ES-I3 (cell line): ENCODE results near the gene INPPL1.

Experiments
- H3K36me3 ChIP-seq: 2 replicates; pipeline ENCODE4 v1.6.1; 2013; ENCODE audit warnings: mild to moderate bottlenecking, low read length, control low read depth, moderate library complexity; ENCODE audit not compliant: insufficient read depth
- H3K4me1 ChIP-seq: 2 replicates; pipeline ENCODE4 v1.6.1; 2013; ENCODE audit warnings: mild to moderate bottlenecking, control low read depth, low read length; ENCODE audit not compliant: insufficient read depth
- H3K9ac ChIP-seq: 2 replicates; pipeline ENCODE4 v1.6.1; 2013; ENCODE audit warnings: low read depth, mild to moderate bottlenecking, low read length, moderate library complexity
- H3K9me3 ChIP-seq: 2 replicates; pipeline ENCODE4 v1.6.1; 2013; ENCODE audit warnings: mild to moderate bottlenecking, low read length, moderate library complexity; ENCODE audit not compliant: control insufficient read depth, insufficient read depth

Gene INPPL1

DNA sequence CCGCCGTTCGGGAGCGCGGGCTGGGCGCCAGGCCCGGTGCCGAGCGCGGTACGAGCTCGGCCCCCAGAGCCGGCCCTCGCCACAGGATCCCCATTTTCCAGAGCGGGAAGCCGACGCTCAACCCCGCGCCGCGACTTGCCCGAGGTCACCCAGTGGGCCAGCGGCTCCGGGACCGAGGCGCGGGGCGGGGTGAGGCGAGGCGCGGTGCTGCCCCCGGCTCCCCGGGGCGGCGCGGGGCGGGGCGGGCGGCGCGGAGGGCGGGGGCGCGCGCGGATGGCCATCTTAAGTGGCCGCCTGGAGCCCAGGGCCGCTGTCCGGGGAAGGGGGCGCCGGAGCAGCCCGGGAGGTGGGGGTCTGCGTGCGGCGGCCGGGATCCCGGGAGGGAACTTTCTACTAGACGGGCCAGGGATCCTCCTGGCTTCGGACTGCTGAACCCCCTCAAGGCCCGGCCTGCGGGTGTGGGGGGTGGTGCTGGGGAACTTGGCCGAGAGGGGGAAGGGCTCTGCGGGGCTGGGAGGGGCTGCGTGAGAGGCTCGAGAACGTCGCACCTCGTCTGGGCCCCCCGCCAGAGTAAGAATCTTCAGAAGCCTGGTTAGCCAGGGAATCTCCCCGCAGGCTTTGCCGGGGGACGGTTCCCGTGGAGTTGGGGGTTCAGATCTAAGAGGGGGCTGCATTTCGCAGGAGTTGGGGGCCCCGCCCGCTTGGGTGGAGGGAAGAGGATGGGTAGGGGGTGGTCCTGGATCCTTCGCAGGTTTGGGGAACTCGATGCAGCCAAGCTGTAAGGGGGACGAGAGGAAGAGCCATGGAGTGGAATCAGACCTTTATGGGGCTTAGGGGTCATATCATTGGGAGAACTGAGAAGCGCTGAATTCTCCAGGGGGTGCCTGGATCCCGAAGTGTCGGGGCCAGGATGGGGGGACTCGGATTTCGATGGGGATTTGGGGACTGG lies 678 bp upstream of the INPPL1 start:
- peak overlapping the region; percentile 93 for H3K9ac ChIP-seq
- peaks cover 13% of the 10 kb centered on the region for H3K4me1 ChIP-seq
- H3K36me3 ChIP-seq: 0 out of 2 replicates have a peak, but pooled peaks cover 2% of the 10 kb centered on the region
- H3K9me3 ChIP-seq: no peaks in the 10 kb centered on the region

DNA sequence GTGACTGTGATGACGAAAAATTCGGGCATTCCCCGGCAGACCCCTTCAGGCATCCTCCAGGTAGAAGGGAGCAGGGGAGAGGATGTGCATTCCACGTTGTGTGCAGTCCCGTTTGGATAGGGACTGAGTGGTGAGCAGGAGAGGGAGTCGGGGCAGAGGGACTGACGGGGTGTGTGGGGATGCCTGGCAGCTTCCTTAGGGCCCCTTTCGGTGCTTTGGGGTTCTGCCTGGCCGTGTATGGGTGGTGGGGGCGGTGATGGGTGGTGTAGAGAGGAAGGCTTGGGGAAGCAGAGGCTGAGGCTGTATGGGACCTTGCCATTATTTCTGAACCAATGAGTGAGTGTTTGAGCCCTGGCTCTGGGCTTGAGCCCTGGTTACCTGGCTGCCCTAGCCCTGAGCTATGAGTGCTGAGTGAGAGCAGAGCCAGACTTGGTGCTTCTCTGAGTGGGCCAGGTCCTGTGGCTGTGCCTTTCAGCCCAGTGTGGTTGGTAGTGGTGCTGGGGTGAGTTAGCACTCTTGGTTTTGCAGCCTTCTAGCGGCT lies 914 bp downstream of the INPPL1 start:
- Histone ChIP-seq H3K4me1 (peaks cover 13% of the 10 kb centered on the region), H3K36me3 (peaks cover 6% of the 10 kb centered on the region), H3K9ac (peak overlapping the region; percentile 93)

DNA sequence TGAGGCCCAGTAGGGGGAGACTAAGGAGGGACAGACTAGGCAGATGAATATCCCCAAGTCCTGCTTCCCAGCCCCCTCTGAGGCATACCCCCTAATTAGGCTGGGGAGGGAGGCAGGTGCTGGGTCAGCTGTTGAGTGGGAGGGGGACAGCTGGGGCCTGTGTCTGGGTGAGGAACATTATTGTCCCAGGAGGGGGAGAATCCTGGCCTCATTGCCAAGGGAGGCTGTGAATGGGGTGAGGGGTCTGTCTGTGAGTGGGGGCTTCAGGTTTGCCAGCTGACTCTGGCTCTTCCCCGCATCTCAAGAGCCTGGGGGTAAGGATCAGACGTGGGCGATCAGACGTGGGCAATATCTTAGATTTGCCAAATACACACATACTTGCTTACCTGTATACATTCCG lies 2.1 kb downstream of the INPPL1 start:
- Histone ChIP-seq H3K4me1 (peaks cover 11% of the 10 kb centered on the region), H3K36me3 (peaks cover 11% of the 10 kb centered on the region), H3K9ac (no peak overlapping the region), H3K9me3 (no peaks in the 10 kb centered on the region)

More for the DNA sequence above, 914 bp downstream of the INPPL1 start:
- H3K9me3 ChIP-seq: no peaks in the 10 kb centered on the region

DNA sequence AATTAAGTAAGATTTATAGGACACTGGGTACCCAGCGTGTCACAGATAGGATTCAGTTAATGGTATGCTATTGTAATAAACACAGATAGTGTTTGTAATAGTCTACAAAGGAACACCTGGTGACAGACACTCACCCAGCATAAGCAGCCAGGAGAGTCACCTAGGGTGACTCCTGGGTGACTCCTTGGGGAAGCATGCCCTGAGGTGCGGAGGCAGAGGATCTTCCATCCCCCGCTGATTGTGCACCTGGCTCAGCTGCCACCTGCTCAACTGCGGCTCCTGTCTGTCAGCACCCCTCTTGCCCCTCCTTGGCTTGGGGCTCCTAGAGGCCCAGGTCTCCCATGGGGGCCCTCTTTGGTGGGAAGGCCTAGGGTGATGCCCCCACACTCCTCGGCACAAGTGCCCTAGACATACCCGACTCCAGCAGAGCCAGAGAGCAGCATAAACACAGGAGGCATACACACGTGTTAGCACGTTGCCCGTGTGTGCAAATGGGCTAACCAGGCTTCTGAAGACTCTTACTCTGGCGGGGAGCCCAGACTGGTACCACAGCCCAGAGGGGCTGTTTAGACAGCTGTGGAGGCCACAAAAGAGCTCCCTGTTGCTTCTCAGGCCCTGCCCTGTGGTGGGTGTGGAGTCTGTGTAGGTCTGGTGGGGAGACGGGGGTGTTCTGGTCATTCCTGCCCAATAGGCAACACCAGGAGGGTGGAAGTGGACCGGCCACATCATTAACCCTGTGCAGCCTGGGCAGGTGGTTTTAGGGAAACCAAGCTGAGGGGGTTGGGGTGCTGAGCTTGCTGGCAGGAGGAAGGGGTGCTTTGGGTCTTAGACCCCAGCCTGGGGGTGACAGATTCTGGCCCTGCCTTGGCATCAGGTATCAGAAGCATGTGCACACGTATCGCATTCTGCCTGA lies 3.0 kb downstream of the INPPL1 start:
- Histone ChIP-seq H3K9ac (no peak overlapping the region), H3K4me1 (peaks cover 2% of the 10 kb centered on the region), H3K9me3 (no peaks in the 10 kb centered on the region), H3K36me3 (peaks cover 12% of the 10 kb centered on the region)

DNA sequence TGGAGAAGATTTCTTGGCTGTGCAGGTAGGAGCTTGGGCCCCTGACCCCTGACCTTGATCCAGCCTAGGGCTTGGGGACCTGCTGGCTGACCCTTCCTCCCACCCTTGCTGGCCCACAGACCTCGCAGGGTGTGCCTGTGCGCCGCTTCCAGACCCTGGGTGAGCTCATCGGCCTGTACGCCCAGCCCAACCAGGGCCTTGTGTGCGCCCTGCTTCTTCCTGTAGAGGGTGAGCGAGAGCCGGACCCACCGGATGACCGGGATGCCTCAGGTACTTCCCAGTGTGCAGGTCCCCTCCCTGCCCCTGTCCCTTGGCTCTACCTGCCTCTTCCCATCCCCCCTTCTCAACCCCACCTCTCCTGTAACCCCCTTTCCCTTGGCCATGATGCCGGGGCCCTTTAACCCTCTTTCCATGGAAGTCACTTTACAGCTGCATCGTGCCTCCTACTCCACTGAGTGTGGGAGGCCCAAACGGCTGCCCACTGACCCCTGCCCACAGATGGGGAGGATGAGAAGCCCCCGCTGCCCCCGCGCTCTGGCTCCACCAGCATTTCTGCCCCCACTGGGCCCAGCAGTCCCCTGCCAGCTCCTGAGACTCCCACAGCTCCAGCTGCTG lies 3.8 kb downstream of the INPPL1 start:
- H3K9me3 ChIP-seq: no peaks in the 10 kb centered on the region
- H3K36me3 ChIP-seq: peaks cover 16% of the 10 kb centered on the region
- H3K4me1 ChIP-seq: no peaks in the 10 kb centered on the region; the same call in 1 of the 2 replicates
- H3K9ac ChIP-seq: no peak overlapping the region

DNA sequence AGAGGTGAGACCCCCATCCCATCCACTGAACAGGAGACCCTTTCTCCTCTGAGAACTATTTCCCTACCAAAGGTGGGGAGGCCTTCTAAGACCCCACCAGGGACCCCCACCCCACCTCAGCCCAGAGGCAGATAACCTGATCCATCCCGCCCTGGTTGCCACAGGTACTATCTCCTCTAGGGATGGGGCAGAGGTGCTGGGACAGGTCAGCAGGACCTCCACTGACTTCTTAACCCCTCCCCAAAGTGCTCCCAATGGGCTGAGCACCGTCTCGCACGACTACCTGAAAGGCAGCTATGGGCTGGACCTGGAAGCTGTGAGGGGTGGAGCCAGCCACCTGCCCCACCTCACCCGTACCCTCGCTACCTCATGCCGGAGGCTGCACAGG lies 4.3 kb downstream of the INPPL1 start:
- Histone ChIP-seq H3K36me3 (peaks cover 16% of the 10 kb centered on the region), H3K9me3 (no peaks in the 10 kb centered on the region), H3K4me1 (no peaks in the 10 kb centered on the region; the same call in 1 of the 2 replicates), H3K9ac (no peak overlapping the region)

DNA sequence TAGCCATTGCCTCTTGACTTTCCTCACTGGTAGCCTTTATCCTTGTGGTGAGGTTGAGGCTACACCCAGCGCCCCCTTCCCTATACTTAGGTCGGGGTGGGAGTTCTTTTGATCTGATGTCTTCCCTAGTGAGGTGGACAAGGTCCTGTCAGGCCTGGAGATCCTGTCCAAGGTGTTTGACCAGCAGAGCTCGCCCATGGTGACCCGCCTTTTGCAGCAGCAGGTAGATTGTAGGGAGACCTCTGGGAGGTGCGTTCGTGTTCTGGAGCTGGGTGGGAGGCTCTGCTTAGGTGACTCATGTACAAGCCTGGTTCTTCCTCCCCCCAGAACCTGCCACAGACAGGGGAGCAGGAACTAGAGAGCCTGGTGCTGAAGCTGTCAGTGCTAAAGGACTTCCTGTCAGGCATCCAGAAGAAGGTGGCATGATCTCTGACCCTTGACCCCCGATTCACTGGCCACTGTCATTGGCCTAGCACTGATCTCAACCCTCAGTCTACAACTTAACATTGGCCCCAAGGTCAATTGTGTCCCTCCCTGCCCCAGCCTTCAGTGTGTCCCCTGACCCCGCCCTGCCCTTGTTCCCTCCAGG lies 4.9 kb downstream of the INPPL1 start:
- no peaks in the 10 kb centered on the region; the same call in 1 of the 2 replicates for H3K4me1 ChIP-seq
- peaks cover 16% of the 10 kb centered on the region for H3K36me3 ChIP-seq

DNA sequence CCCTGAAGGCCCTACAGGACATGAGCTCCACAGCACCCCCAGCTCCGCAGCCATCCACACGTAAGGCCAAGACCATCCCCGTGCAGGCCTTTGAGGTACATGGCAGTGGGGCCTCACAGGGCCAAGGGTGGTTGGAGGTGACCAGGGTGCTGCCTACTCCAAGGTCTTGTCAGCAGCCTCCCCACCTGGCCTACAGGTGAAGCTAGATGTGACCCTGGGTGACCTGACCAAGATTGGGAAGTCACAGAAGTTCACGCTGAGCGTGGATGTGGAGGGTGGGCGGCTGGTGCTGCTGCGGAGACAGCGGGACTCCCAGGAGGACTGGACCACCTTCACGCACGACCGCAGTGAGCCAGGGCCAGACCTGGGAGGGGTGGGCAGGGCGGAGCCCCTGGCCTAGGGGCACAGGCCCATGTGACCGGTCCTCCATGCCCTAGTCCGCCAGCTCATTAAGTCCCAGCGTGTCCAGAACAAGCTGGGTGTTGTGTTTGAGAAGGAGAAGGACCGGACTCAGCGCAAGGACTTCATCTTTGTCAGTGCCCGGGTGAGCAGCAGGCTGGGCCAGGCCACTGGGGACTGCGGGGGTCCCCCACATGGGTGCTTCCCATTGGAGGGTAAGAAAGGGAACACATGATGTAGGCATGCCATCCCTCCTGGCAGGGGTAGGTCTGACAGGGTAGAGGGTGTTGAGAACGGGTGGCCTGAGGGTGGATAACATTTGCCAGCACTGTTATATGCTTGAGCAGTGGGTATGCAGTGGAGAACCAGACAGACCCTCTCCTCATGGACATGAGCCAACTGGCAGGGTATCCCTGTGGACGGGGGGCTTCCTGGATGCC lies 5.6 kb downstream of the INPPL1 start:
- no peak overlapping the region for H3K9ac ChIP-seq
- H3K36me3 ChIP-seq: peaks cover 16% of the 10 kb centered on the region
- H3K4me1 ChIP-seq: no peaks in the 10 kb centered on the region; the same call in 1 of the 2 replicates
- no peaks in the 10 kb centered on the region for H3K9me3 ChIP-seq

More for the DNA sequence above, 4.9 kb downstream of the INPPL1 start:
- Histone ChIP-seq H3K9me3 (no peaks in the 10 kb centered on the region), H3K9ac (no peak overlapping the region)

DNA sequence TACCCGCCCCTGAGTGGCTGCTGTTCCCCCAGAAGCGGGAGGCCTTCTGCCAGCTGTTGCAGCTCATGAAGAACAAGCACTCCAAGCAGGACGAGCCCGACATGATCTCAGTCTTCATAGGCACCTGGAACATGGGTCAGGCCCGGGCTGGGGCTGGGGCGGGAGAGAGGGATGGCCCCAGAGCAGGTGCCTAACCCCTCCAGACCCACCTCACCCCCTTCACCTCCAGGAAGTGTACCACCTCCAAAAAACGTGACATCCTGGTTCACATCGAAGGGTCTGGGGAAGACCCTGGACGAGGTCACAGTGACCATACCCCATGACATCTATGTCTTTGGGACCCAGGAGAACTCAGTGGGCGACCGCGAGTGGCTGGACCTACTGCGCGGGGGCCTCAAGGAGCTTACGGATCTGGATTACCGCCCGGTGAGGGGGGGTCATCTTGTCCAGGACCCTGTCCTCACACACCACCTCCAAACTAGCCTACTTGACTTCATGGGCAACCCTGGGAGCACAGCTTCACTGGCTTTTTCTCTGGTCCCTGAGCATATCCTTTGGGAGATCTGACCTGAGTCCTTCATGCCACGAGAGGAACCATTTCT lies 6.3 kb downstream of the INPPL1 start:
- H3K36me3 ChIP-seq: peaks cover 16% of the 10 kb centered on the region
- no peak overlapping the region for H3K9ac ChIP-seq
- no peaks in the 10 kb centered on the region; the same call in 1 of the 2 replicates for H3K4me1 ChIP-seq
- no peaks in the 10 kb centered on the region for H3K9me3 ChIP-seq

DNA sequence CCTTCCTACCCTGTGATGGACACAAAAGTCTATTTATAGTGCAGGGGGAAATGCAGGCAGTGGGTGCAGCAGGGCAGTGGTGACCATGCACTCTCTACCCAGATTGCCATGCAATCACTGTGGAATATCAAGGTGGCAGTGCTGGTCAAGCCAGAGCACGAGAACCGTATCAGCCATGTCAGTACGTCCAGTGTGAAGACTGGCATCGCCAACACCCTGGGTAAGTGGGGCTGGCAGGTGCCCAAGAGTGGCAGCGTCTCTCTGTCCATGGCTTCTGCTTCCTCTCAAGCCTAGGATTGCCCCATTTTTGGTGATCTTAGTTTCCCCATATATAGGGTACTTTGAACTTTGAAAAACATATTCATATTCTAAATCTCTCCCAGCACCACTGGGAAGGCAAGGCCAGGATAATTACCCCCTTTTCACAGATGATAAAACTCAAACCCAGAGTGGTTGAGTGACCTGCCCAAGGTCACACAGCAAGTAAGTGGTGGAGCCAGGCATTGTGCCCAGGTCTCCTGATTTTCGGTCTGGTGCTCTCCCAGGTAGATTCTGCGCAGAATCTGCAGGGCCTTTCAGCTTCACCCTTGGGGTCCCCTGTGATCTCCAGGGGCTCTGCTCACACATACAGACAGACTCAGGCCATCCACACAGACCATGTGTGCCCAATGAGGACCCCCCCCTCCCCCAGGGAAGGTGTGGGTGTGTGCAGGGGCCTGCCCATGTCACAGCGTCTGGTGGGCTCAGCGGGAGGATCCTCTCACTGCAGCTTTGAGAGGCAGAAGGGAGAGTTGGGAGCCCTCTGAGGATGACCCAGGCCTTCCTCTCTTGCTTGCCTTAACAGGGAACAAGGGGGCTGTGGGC lies 7.1 kb downstream of the INPPL1 start:
- Histone ChIP-seq H3K4me1 (no peaks in the 10 kb centered on the region), H3K9ac (no peak overlapping the region), H3K9me3 (no peaks in the 10 kb centered on the region), H3K36me3 (peaks cover 16% of the 10 kb centered on the region)

DNA sequence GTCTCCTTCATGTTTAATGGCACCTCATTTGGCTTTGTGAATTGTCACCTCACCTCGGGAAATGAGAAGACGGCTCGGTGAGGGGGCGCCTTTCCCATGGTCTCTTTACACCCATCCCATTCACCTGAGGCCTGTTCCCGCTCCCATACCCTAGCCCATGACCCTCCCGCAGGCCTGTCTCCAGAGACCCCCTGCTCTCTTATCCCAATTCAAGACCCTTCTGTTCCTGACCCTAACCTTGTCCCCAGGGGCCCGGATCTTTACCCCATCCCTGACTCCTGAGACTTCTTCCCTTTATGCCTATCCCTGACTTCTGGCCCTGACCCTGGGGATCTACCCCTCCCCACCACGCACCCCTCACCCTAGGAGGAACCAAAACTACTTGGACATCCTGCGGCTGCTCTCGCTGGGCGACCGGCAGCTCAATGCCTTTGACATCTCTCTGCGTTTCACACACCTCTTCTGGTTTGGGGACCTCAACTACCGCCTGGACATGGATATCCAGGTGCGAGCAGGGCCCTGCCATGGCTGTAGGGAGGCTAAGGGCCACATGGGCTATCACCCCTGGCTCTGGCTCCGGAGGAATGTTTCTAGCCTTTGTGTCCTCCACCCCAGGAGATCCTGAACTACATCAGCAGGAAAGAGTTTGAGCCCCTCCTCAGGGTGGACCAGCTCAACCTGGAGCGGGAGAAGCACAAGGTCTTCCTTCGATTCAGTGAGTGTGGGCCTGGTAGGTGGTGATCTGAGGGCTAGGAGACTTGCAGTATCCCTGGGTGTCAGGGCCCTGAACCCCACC lies 7.9 kb downstream of the INPPL1 start:
- Histone ChIP-seq H3K4me1 (peaks cover 2% of the 10 kb centered on the region; the same call in 1 of the 2 replicates), H3K36me3 (peaks cover 16% of the 10 kb centered on the region), H3K9me3 (no peaks in the 10 kb centered on the region), H3K9ac (no peak overlapping the region)
